NCI-H82 (cell line): ENCODE results near the gene DYNC1I1.

Experiments
- DNase-seq: peaks from one replicate; lab custom pipeline; 2025; lab: John Stamatoyannopoulos, UW

Gene DYNC1I1

GRCh38 chr7:95772298-95772770, at the start of gene DYNC1I1:
DYNC1I1 (plus strand) TSS chr7:95772554; CDS start chr7:95804730, 32,176 bp downstream.
- DNase-seq = peak; percentile 81

GRCh38 chr7:95723583-95724180, 48.7 kb upstream of the DYNC1I1 start:
- DNase-seq = peak; percentile 78

GRCh38 chr7:95725205-95725604, 47.1 kb upstream of the DYNC1I1 start:
- peak; percentile 5 for DNase-seq

DNA sequence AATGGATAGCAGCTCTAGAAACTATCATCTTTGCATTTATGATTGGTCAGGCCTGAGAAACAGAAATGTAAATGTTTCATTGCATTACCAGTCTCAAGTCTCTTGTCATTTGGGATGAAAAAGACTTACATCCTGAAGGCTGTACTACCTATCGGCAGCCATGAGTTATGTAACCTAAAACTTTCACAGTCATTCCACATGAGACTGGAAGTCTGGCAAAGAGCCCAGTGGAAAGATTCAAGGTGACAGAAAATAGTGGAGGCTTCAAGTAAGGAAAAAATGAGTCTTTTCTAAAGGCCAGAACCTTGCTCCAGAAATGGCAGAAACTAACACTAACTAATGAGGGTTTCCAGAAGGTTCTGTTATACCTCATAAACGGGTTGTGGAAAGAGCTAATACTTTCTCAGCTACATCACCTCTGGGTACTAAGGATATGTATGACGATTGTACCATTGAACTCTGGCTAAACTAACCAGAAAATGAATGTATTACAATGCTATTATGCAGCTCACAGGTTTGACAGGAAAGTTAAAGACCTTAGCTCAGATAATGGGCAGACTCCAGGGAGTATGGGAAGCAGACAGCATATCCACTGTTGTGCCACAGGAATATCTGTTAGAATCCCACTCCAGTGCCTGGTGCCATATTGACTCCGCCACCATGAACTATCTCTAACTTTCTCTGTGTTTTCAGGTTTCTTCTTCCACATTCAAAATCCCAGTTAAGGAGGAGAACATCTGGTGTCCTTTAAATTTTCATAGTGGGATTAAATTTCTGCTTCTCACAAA, 41.7 kb upstream of the DYNC1I1 start:
- no peak for DNase-seq

GRCh38 chr7:95736635-95737034, 35.7 kb upstream of the DYNC1I1 start:
- DNase-seq = no peak

DNA sequence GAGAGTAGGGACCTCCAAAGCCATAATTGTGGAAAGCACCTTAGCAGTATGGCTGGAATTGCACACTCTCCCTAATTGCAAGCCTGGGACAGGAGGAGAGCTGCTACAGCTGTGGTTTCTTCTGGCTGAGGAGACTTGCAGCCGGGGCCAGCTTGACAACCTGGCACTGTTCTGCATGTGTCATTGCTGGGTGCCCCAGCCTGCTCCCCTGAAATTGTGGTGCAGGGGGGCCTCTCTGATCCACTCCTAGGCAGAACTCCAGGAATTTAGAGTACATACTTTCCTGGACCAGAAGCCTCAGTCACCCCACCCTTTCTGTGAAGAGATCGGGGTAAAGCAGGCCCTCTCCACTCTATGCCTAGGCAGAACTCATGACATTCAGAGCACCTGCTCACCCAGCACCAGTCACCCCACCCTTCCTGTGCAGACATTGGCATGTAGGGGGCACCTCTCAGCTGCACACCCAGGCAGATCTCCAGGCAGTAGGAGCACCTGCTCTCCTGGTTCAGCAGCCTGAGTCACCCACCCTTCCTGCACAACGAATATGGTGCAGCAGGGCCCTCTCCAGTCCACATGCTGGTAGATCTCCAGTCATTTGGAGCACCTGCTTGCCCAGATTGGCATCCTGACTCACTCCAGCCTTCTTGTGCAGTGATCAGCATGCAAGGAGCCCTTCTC, 34.4 kb upstream of the DYNC1I1 start:
- no peak for DNase-seq

- no peak for DNase-seq
These were observed 23.3 kb upstream of the DYNC1I1 start for GRCh38 chr7:95749044-95749443.

GRCh38 chr7:95749515-95749914, 22.8 kb upstream of the DYNC1I1 start:
- DNase-seq = no peak

DNA sequence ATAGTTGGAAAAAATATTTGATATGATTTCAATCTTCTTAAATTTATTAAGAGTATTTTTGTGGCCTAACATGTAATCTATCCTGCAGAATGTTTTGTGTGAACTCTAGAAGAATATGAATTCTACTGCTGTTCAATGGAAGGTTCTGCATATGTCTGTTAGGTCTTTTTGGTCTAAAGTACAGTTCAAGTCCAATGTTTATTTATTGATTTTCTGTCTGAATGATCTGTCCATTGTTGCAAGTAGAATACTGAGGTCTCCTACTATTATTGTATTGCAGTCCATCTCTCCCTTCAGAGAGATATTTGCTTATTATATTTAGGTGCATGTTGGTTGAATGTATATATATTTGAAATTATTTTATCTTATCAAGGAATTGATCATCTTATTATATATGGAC, 18.9 kb upstream of the DYNC1I1 start:
- no peak for DNase-seq

DNA sequence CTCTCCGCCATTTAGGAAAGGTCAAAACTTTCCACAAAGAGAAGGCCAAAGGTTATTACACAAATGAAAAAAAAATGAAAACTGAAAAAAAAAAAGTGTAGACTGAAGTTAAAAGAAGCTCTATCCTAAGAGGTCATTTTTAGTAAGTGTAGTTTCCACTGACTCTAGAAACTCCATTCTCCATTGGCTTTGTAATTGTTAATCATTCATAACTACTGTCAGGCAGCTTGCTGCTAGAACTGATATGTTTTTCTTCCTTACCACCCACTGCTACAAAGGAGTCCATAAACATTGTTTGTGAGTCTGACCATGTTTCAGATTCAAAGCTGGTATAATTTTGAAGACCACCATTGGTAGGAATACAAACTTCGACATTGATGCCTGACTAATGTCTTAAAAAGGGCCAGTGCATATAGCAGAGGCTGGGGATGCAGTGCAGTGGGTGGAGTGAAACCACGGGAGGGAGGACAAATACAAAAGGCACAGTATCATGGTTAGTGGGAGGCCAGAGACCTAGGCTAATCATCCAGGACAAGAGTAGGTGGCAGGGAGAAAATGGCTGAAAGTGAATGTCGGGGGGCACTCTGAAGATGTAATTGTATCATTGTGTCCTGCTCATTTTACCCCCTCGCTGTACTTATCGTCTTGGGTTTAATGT, 16.9 kb upstream of the DYNC1I1 start:
- DNase-seq = no peak

- peak; percentile 6 for DNase-seq
These were observed 14.2 kb upstream of the DYNC1I1 start for GRCh38 chr7:95758187-95758586.

DNA sequence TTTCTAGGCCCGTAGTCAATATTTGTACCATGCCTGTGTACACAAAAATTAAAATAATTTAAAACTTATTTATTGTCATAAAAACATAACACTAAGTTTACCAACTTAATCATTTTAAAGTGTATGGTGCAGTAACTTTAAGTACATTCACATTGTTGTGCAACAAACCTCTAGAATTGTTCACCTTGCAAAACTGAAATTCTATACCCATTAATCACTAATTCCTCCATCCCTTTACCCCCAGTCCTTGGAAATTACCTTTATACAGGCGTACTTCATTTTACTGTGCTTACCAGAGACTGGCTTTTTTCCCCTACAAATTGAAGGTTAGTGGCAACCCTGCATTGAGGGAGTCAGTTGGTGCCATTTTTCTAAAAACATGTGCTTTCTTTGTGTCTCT, 6.3 kb upstream of the DYNC1I1 start:
- DNase-seq = no peak

DNA sequence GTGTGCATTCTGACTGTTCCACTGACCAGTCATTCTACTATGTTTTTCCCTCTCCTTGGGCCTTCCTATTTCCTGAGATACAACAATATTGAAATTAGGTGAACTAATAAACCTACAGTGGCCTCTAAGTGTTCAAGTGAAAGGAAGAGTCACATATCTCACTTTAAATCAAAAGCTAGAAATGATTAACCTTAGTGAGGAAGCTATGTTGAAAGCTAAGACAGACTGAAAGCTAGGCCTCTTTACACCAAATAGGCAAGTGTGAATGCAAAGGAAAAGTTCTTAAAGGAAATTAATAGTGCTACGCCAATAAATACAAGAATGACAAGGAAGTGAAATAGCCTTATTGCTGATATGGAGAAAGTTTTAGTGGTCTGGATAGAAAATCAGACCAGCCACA, 5.7 kb upstream of the DYNC1I1 start:
- DNase-seq = no peak

- DNase-seq = peak; percentile 83
These were observed 622 bp downstream of the DYNC1I1 start for GRCh38 chr7:95772771-95773581.

GRCh38 chr7:95776561-95777185, 4.3 kb downstream of the DYNC1I1 start:
- peak; percentile 19 for DNase-seq

DNA sequence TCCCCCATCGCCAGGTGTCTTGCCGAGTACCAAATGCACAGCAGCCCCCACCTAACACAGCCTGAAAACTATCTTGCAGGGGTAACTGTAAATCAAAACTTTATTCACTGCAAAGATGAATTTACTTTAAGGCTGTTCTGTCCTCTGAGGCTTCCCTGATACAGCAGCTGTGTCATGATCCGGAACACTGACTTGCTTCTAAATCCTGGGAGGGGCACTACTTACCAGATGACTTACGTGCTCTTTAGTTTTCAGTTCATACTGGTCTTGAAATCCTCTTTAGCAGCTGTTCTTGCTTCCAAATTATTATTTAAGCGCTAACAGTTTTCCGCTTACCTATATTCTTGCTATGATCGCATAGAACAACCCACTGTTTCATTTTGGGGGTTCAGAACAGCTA, 4.9 kb downstream of the DYNC1I1 start:
- peak; percentile 76 for DNase-seq

- no peak for DNase-seq
These were observed 8.3 kb downstream of the DYNC1I1 start for GRCh38 chr7:95780665-95781064.

DNA sequence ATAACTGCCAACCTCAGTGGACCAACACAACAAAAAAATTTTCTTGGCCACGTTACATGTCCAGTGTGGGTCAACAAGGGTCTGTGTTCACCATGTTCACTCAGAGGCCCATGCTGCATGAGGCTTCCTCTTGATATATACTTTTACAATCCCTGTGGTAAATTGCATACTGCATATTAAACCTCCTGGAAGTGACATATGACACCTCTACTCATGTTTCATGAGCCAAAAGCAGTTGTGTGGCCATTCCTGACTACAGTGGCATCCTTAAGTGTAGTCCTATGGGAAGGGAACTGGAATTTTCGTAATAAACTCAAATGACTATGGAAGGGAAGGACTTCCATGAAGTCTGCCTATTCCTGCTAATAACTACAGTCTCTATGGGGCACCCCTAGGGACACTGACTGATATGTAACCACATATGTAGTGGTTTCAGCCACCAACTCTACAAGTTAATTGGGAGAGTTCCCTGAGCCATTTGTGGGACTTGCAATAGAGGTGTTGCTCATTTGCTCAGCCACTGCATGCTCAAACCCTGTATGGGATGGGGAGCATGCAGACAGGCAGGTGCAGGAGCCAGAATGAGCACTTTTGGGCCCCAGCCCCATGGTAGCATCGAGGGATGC, 9.7 kb downstream of the DYNC1I1 start:
- no peak for DNase-seq

- no peak for DNase-seq
These were observed 12.4 kb downstream of the DYNC1I1 start for GRCh38 chr7:95784796-95785195.

DNA sequence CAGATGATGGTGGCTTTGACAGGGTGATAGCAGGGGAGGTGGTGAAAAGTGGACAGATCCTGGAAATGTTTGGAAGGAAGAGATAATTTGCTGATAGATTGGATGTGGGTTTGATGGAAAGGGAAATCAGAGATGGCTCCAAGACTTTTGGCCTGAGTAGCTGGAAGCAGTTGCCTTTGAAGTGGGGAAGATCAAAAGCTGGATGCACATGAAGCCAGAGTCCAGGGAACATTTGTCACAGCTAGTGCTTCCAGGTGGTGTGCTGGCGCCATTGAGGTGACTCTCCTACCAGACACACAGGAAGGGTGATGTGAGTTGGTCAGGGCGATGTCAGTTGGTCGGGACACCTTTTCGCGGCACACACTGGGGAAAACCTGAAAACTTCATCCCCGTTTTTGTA, 15.9 kb downstream of the DYNC1I1 start:
- no peak for DNase-seq

DNA sequence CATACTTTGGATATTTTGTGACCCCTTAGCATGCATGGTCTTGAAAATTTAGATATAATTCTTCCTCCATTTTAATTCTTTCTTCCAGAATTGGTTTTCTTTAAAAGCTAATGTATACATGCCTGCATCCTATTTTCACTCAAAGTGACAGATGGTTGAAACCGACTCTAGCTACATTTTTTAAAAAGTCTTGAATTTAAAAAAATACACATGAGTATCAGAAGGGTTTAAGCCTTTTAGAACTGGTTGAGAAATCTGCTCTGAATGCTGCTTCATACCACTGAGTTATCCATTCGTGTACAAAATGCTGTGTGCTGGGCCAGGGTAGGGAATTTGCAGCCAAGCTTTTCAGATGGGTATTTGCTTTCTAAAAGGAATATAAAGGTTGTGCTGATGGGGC, 16.5 kb downstream of the DYNC1I1 start:
- no peak for DNase-seq
